Panc1 (cell line): ENCODE data around the gene ATG16L2.

Experiments
- CTCF ChIP-seq: fragments of 450-650 bp; IDR thresholded peaks from 2 replicates; pipeline ENCODE4 v1.5.1; 2017; ENCODE audit warnings: mild to moderate bottlenecking
- POLR2AphosphoS5 ChIP-seq: IDR thresholded peaks from 2 replicates; pipeline ENCODE4 v1.6.1; 2012; ENCODE audit warnings: mild to moderate bottlenecking, low read depth, low read length, moderate library complexity

- TF ChIP-seq POLR2AphosphoS5 (no peak), CTCF (no peak)
Measured at GRCh38 chr11:72850832-72851231, 36.6 kb downstream of the ATG16L2 start.
